ENCODE measurements around the gene PTGFRN.

PTGFRN gene

DNA sequence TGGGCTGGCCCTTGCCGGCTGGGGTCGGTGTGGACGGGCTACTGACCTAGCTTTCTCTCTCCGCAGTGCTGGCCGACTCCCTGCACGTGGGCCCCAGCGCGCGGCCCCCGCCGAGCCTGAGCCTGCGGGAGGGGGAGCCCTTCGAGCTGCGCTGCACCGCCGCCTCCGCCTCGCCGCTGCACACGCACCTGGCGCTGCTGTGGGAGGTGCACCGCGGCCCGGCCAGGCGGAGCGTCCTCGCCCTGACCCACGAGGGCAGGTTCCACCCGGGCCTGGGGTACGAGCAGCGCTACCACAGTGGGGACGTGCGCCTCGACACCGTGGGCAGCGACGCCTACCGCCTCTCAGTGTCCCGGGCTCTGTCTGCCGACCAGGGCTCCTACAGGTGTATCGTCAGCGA is 34.9 kb downstream of the PTGFRN start:
- no peak for DNase-seq (ENCODE audit: low spot score in 2 of 2)
- H3K27me3 Mint-ChIP-seq: peaks cover 6% of the 10 kb centered on the region
- no peak overlapping the region for H3K27ac Mint-ChIP-seq (ENCODE audit: low read depth)
- peaks cover 5% of the 10 kb centered on the region for H3K4me1 Mint-ChIP-seq
- H3K36me3 Mint-ChIP-seq (ENCODE audit: insufficient read depth): no peaks in the 10 kb centered on the region
- no peak overlapping the region for H3K4me3 Mint-ChIP-seq
- H3K9me3 Mint-ChIP-seq: no peaks in the 10 kb centered on the region
- no peak for ATAC-seq (replicated peaks; ENCODE audit: extremely low read depth, poor library complexity, severe bottlenecking)

DNA sequence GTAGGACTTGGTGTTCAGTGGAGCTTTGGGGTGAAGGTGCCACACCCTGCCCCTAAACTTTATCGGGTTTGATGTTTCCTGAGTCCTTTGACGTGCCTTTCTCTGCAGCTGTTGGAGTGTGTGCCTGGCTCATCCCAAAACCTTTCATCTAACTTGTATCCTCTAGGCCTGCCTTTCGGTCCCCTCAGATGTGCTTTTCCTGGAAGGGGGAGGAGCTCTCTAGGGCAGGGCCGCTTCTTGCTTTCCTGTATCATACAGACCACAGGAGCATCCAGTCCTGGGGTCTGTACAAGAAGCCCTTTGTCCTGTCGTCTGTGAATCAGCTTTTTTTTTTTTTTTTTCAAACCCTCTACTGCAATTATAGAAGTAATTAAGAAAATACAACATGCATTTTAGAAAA is 35.7 kb downstream of the PTGFRN start:
- no peak overlapping the region for H3K4me3 Mint-ChIP-seq
- no peaks in the 10 kb centered on the region for H3K36me3 Mint-ChIP-seq (ENCODE audit: insufficient read depth)
- H3K27me3 Mint-ChIP-seq: no peaks in the 10 kb centered on the region
- peaks cover 5% of the 10 kb centered on the region for H3K4me1 Mint-ChIP-seq
- H3K27ac Mint-ChIP-seq (ENCODE audit: low read depth): no peak overlapping the region
- ATAC-seq (replicated peaks; ENCODE audit: extremely low read depth, poor library complexity, severe bottlenecking) (no peak), DNase-seq (ENCODE audit: low spot score in 2 of 2) (no peak)
- no peaks in the 10 kb centered on the region for H3K9me3 Mint-ChIP-seq

DNA sequence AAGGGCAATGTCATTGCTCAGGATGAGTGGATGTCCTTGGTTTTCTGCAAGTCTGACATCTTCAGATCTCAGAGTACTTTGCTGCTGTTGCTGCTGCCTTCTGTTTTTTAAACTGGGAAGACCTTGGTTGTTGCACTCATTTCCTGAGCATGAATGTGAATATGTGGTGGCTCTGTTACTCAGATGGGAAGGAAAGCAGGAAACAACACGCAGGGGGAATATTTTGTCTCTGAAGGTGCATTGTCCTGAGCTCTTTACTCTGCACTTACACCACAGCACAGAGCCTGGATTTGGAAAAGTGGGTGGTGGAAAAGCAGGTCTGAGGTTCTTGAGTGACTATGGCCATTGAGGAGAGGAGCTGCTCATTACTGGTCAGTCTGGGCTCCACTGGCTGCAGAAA is 36.3 kb downstream of the PTGFRN start:
- H3K4me1 Mint-ChIP-seq: peaks cover 5% of the 10 kb centered on the region
- no peak overlapping the region for H3K4me3 Mint-ChIP-seq
- no peaks in the 10 kb centered on the region for H3K27me3 Mint-ChIP-seq
- H3K9me3 Mint-ChIP-seq: no peaks in the 10 kb centered on the region
- ATAC-seq (replicated peaks; ENCODE audit: extremely low read depth, poor library complexity, severe bottlenecking) (no peak), DNase-seq (ENCODE audit: low spot score in 2 of 2) (no peak)
- H3K27ac Mint-ChIP-seq (ENCODE audit: low read depth): no peak overlapping the region
- no peaks in the 10 kb centered on the region for H3K36me3 Mint-ChIP-seq (ENCODE audit: insufficient read depth)

DNA sequence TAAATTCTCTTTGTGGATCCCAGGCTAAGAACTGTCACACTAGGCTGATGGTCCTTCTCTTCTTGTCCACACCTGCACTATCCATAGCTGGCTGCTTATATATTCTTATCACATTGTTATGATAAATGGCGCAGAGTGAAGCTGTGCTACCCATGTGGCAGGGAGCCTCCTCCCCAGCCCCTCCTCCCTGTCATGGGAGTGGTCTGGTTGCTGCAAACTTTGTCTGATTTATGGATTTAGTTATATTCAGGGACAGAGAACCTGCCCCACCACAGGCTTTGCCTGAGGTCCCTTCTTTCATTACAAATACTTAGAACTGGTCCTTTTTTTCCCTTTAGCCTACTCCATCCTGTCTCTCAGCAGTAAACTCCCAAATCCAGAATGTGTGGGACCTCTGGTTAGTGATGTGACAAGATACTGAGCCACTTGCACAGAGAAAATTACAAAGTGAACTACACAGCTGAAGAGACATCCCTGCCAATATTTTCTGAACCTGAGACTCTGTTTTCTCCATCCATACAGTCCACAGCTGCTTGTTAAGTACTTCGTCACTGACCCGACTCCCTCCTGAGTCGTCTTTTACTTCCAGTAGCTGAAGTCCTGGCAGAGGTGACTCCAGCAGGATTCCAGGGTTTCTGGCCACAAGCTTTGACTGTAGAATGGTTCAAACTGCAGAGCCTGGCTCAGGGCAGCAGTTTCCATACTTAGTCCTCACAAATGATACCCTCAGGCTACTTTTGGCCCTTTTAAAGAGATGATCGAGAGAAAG is 37.6 kb downstream of the PTGFRN start:
- DNase-seq (ENCODE audit: low spot score in 2 of 2): no peak
- Mint-ChIP-seq H3K4me1 (peaks cover 5% of the 10 kb centered on the region), H3K4me3 (no peak overlapping the region), H3K9me3 (no peaks in the 10 kb centered on the region), H3K27ac (ENCODE audit: low read depth) (no peak overlapping the region), H3K27me3 (no peaks in the 10 kb centered on the region), H3K36me3 (ENCODE audit: insufficient read depth) (no peaks in the 10 kb centered on the region)
- ATAC-seq (replicated peaks; ENCODE audit: extremely low read depth, poor library complexity, severe bottlenecking): no peak

DNA sequence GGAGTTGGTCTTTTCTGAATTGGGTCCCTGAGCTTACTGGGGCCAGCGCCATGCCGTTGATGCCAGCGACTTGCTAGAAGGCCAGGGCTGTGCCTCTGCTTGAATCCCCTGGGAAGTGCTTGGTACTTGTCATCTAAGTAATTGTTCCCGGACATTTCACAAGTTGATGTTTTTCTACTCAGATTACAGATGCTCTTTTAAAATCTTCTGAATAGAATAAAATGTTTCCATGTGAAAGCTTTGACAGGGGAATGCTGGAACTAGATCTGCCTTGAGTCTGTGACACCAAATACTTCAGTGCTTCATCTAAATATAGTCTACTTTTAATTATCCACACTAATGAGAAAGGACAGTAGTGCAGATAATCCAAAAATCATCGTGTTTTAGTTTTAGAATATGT is 38.3 kb downstream of the PTGFRN start:
- no peak for ATAC-seq (replicated peaks; ENCODE audit: extremely low read depth, poor library complexity, severe bottlenecking)
- H3K4me3 Mint-ChIP-seq: no peak overlapping the region

DNA sequence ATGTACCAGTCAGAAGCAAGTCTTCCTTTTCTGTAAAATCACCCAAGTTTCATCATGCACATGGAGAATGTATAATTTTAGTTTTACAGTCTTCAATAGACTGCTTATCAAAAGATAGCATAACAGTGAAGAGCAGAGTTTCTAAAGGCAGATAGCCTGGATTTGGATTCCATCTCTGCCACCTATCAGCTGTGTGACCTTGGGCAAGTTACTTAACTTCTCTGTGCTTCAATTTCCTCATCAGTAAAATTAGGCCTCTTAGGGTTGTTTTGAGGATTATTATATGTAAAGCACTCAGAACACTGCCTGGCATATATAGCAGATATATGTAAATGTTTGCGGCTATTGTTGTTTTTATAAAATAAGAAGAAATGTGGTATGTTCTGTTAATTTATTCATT is 38.9 kb downstream of the PTGFRN start:
- H3K36me3 Mint-ChIP-seq (ENCODE audit: insufficient read depth): no peaks in the 10 kb centered on the region
- ATAC-seq (replicated peaks; ENCODE audit: extremely low read depth, poor library complexity, severe bottlenecking) (no peak), DNase-seq (ENCODE audit: low spot score in 2 of 2) (no peak)
- H3K27ac Mint-ChIP-seq (ENCODE audit: low read depth): no peak overlapping the region
- no peaks in the 10 kb centered on the region for H3K27me3 Mint-ChIP-seq
- H3K4me1 Mint-ChIP-seq: no peaks in the 10 kb centered on the region
- no peaks in the 10 kb centered on the region for H3K9me3 Mint-ChIP-seq
- no peak overlapping the region for H3K4me3 Mint-ChIP-seq

More for the DNA sequence above, 38.3 kb downstream of the PTGFRN start:
- no peaks in the 10 kb centered on the region for H3K27me3 Mint-ChIP-seq
- H3K36me3 Mint-ChIP-seq (ENCODE audit: insufficient read depth): no peaks in the 10 kb centered on the region
- DNase-seq (ENCODE audit: low spot score in 2 of 2): no peak
- H3K27ac Mint-ChIP-seq (ENCODE audit: low read depth): no peak overlapping the region
- no peaks in the 10 kb centered on the region for H3K9me3 Mint-ChIP-seq
- no peaks in the 10 kb centered on the region for H3K4me1 Mint-ChIP-seq

DNA sequence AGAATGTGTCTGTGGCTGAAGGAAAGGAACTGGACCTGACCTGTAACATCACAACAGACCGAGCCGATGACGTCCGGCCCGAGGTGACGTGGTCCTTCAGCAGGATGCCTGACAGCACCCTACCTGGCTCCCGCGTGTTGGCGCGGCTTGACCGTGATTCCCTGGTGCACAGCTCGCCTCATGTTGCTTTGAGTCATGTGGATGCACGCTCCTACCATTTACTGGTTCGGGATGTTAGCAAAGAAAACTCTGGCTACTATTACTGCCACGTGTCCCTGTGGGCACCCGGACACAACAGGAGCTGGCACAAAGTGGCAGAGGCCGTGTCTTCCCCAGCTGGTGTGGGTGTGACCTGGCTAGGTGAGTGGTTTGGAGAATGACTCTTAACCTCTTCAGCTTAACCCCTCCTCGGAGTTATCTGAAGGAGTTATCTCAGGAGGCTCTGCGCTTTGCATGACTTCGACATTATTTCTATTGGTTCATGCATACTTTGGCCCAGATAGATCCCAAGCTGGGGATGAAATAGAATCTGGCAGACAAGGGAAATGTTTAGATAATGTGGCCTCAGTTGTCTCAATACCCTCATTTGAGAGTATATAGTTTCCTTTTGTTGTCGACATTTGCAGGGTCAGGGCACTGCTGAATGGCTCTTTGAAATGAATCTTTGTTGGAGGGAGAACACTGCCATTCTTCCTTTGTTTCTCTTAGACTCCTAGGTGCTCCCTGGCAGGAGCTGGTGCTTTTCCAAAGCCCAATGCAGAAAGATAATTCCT is 39.7 kb downstream of the PTGFRN start:
- ATAC-seq (replicated peaks; ENCODE audit: extremely low read depth, poor library complexity, severe bottlenecking) (no peak), DNase-seq (ENCODE audit: low spot score in 2 of 2) (no peak)
- Mint-ChIP-seq H3K27ac (ENCODE audit: low read depth) (no peak overlapping the region), H3K36me3 (ENCODE audit: insufficient read depth) (no peaks in the 10 kb centered on the region), H3K4me3 (no peak overlapping the region), H3K9me3 (no peaks in the 10 kb centered on the region), H3K4me1 (no peaks in the 10 kb centered on the region), H3K27me3 (no peaks in the 10 kb centered on the region)

DNA sequence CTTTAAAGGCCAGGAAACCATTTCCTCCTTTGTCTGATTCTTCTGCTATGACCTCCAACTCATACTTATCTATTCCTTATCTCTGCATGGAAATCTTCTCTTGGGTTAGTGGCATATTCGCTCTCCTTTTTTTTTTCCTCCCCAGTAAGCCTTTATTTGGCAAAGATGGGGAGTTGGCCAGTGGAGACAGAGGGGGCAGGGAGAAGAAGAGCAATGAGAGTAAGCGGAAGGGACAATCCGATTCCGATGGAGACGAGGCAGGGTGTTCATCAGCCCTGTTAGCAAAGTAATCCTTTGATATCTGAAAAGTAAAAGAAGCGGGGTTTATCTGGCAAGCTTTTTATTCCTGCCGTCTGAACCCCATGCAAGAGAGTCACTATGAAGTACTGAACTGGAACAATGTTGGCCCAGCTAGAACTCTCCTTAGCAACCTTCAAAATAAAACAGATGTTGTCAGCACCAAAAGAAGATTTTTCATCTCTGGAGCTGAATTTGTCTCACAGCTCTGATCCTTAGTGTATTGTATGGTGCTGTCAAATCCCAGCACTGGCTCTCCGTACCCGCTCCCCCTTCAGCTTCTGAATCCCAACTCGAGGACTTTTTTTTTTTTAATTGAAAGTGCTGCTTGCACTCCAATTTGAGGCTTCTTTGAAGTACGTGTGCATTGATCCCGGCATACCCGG is 40.9 kb downstream of the PTGFRN start:
- Mint-ChIP-seq H3K4me1 (no peaks in the 10 kb centered on the region), H3K4me3 (no peak overlapping the region), H3K36me3 (ENCODE audit: insufficient read depth) (no peaks in the 10 kb centered on the region)

DNA sequence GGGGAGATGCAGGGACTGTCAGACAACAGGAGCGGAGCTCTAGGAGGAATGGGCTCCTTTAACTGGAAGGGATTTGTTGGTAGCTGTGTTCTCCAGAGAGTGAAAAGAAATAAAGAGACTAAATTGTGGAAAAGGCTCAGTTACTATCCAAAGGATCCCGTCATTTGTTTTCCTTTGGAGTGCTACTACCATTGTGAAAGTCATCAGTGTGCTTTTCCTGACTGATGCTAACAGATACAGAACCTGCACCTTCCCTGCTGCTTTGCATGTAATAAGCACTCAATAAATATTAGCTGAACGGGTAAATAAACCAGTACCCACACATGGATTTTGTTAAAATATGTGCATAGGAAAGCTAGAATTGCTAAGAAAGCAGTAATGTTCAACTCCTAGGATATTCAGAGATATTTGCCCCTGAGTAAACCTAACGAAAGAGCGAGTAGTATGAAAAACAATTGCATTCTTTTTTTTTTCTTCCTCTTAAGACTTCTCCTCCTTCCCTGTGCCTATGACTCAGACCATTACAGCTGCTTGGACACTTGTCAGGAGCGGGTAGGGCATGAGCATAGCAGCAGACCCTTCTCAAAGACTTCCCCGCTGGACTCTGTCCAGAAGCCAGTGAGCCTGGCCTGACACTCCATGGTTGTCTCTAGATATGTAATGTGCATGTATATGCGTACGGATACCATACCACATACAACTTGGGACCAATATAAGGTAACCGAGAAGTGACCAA is 41.7 kb downstream of the PTGFRN start:
- DNase-seq (ENCODE audit: low spot score in 2 of 2): no peak
- Mint-ChIP-seq H3K36me3 (ENCODE audit: insufficient read depth) (no peaks in the 10 kb centered on the region), H3K27me3 (no peaks in the 10 kb centered on the region), H3K4me1 (no peaks in the 10 kb centered on the region), H3K9me3 (no peaks in the 10 kb centered on the region), H3K27ac (ENCODE audit: low read depth) (no peak overlapping the region), H3K4me3 (no peak overlapping the region)
- ATAC-seq (replicated peaks; ENCODE audit: extremely low read depth, poor library complexity, severe bottlenecking): no peak

More for the DNA sequence above, 40.9 kb downstream of the PTGFRN start:
- H3K27me3 Mint-ChIP-seq: no peaks in the 10 kb centered on the region
- no peaks in the 10 kb centered on the region for H3K9me3 Mint-ChIP-seq
- ATAC-seq (replicated peaks; ENCODE audit: extremely low read depth, poor library complexity, severe bottlenecking) (no peak), DNase-seq (ENCODE audit: low spot score in 2 of 2) (no peak)
- no peak overlapping the region for H3K27ac Mint-ChIP-seq (ENCODE audit: low read depth)

DNA sequence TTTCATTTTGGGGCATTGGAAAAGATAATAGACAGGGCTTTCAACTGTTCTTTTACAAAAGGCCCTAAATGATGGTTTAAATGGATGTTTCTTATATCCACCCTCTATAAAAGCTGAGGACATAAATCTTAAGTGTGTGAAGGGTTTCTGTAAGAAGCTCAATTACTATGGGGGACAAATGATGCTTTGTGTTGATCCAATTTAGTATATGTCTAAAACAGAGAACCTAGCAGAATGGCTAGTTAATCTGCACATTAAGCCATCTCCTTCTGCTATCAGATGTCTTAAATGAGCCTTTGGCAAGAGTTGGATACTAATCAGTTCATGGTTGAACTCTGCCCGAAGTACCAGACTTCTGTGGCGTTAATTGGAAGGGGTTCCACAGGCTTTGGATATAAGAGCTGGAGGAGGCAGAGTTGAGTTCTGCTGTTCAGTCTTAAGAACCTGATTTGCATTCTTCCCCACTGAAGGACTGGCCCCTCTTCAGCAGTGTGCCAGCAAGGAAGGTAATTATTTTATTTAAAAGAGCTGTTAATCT is 43.1 kb downstream of the PTGFRN start:
- DNase-seq (ENCODE audit: low spot score in 2 of 2) (no peak), ATAC-seq (replicated peaks; ENCODE audit: extremely low read depth, poor library complexity, severe bottlenecking) (no peak)
- H3K36me3 Mint-ChIP-seq (ENCODE audit: insufficient read depth): no peaks in the 10 kb centered on the region
- no peaks in the 10 kb centered on the region for H3K27me3 Mint-ChIP-seq
- H3K9me3 Mint-ChIP-seq: no peaks in the 10 kb centered on the region
- no peaks in the 10 kb centered on the region for H3K4me1 Mint-ChIP-seq
- H3K27ac Mint-ChIP-seq (ENCODE audit: low read depth): no peak overlapping the region
- no peak overlapping the region for H3K4me3 Mint-ChIP-seq

DNA sequence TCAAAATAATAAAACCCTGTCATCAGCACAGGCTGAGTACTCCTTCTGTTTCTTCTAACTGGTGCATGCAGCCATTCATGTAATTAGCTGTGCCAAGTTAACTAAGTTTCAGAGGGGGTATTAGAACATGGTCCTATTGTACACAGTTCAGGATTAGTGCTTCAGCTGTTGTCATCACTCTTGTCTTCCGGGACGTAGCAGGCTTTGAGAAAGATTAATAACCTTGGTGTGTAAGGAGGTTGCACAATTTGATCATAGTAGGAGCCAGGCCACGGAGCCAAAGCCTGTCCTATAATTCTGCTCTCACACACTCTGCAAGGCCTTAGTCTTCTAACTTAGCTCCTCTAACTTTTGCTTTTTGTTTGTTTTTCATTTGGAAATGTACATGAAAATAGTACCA is 44.7 kb downstream of the PTGFRN start:
- DNase-seq (ENCODE audit: low spot score in 2 of 2): no peak
- Mint-ChIP-seq H3K36me3 (ENCODE audit: insufficient read depth) (no peaks in the 10 kb centered on the region), H3K4me3 (no peak overlapping the region), H3K27me3 (no peaks in the 10 kb centered on the region), H3K27ac (ENCODE audit: low read depth) (no peak overlapping the region), H3K4me1 (no peaks in the 10 kb centered on the region), H3K9me3 (no peaks in the 10 kb centered on the region)
- ATAC-seq (replicated peaks; ENCODE audit: extremely low read depth, poor library complexity, severe bottlenecking): no peak

DNA sequence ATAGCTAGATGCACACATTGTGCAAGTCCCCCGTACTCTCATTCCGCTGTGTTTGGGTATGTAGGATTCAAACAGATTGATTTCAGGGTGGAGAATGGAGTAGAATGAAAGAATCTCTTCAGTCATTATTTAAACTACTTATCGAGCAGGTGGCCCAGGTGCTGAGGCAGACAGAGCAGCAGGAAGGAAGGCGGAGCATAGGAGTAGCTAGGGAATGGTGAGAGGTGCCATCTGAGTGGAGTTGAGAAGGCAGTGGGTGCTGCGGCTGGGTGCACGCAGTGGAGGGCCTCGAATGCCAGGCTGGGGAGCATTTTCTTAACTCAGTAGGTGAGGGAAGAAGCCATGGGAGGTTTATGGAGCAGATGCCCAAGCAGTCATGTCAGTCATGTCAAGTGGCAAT is 46.7 kb downstream of the PTGFRN start:
- H3K27me3 Mint-ChIP-seq: no peaks in the 10 kb centered on the region
- no peaks in the 10 kb centered on the region for H3K4me1 Mint-ChIP-seq
- no peaks in the 10 kb centered on the region for H3K36me3 Mint-ChIP-seq (ENCODE audit: insufficient read depth)
- H3K9me3 Mint-ChIP-seq: no peaks in the 10 kb centered on the region
- DNase-seq (ENCODE audit: low spot score in 2 of 2) (no peak), ATAC-seq (replicated peaks; ENCODE audit: extremely low read depth, poor library complexity, severe bottlenecking) (no peak)
- no peak overlapping the region for H3K4me3 Mint-ChIP-seq
- no peak overlapping the region for H3K27ac Mint-ChIP-seq (ENCODE audit: low read depth)
